ENCODE measurements around the gene CREBZF.
"Not testable (repeated sequence)": the region's sequence is repeated elsewhere in the genome, so short reads cannot be mapped to it uniquely, and the experiment has no call there.

CREBZF gene

DNA sequence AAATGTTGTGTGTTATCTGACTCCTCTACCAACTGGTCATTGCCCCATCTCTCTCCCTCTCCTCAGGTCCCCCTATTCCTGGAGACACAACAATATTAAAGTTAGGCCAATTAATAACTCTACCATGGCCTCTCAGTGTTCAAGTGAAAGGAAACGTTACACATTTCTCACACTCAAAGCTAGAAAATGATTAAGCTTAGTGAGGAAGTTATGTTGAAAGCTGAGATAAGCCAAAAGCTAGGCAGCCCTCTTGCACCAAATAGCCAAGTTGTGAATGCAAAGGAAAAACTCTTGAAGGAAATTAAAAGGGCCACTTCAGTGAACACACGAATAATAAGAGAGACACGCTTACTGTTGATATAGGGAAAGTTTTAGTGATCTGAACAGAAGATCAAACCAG is 44.7 kb downstream of the CREBZF start:
- no peak for DNase-seq

DNA sequence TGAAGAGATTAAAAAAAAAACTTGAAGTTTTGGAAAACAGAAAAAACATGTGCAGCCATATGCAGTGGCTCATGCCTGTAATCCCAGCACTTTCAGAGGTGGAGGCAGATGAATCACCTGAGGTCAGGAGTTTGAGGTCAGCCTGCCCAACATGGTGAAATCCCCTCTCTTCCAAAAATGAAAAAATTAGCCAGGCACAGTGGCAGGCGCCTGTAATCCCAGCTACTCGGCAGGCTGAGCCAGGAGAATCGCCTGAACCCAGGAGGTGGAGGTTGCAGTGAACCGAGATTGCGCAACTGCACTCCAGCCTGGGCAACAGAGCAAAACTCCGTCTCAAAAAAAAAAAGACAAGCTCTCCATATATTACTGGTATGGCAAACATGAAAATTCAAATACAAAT is 45.4 kb downstream of the CREBZF start:
- no peak for DNase-seq

DNA sequence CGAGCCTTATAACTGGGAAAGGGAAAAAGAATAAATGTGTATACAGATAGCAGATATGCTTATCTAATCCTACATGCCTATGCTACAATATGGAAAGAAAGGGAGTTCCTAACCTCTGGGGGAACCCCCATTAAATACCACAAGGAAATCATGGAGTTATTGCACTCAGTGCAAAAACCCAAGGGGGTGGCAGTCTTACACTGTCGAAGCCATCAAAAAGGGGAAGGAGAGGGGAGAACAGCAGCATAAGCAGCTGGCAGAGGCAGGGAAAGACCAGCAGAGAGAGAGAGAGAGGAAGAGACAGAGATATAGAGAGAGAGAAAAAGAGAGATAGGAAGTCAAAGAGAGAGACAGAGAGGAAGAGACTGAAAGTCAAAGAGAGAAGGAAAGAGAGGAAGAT is 53.3 kb downstream of the CREBZF start:
- DNase-seq: not testable (repeated sequence)
